Activated B cell treated with CpG ODN at 0.5 μM for 24 hours (primary cell): ENCODE results near the gene TFCP2L1. TPM values are rescaled to one million over a fixed set of nuclear protein-coding genes. Genes with fewer than 3 reads are reported as not detected.

Experiments used
- ATAC-seq: fragments of 200-7000 bp; cut with Tn5 transposase; one replicate; pipeline ENCODE4 v1.10.0; 2021; ENCODE audit warnings: low read depth, mild to moderate bottlenecking, moderate library complexity
- CTCF ChIA-PET: fragments of 350-600 bp; sonication (Branson Sonifier 250); formaldehyde crosslinking; loops from one replicate; lab custom pipeline; 2021; ENCODE audit warnings: antibody characterized with exemption; lab: Charles Lee
- POLR2A ChIA-PET: fragments of 350-600 bp; sonication (Branson Sonifier 250); formaldehyde crosslinking; loops from one replicate; lab custom pipeline; 2021; ENCODE audit warnings: antibody characterized with exemption; lab: Charles Lee
- DNase-seq: peaks from one replicate; pipeline ENCODE4 v3.0.0; 2022
- H3K27ac Mint-ChIP-seq: one replicate; pipeline ENCODE4 v1.8.0; 2020; ENCODE audit warnings: mixed read lengths
- H3K27me3 Mint-ChIP-seq: one replicate; pipeline ENCODE4 v1.8.0; 2021; ENCODE audit warnings: mixed read lengths
- H3K36me3 Mint-ChIP-seq: one replicate; pipeline ENCODE4 v1.8.0; 2021; ENCODE audit warnings: low read depth, mixed read lengths
- H3K4me1 Mint-ChIP-seq: one replicate; pipeline ENCODE4 v1.8.0; 2021; ENCODE audit warnings: mixed read lengths
- H3K4me3 Mint-ChIP-seq: one replicate; pipeline ENCODE4 v1.8.0; 2020; ENCODE audit warnings: mild to moderate bottlenecking, mixed read lengths
- H3K9me3 Mint-ChIP-seq: one replicate; pipeline ENCODE4 v1.8.0; 2020; ENCODE audit warnings: mixed read lengths
- CTCF ChIP-seq: fragments of 200-600 bp; IDR thresholded peaks from one replicate; pipeline ENCODE4 v1.8.0; 2022; ENCODE audit warnings: antibody characterized with exemption, mild to moderate bottlenecking
- intact Hi-C: fragments of 100-400 bp; cut with micrococcal nuclease; formaldehyde crosslinking; loops from one replicate; pipeline ENCODE4 v1.15.1; 2024
- total RNA-seq: library from RNA; stranded (reverse); gene quantifications from 2 replicates; pipeline ENCODE4 v1.2.3, GENCODE V29; 2022

TFCP2L1 gene
- total RNA-seq, 1 donor from 2014 or later = 0.13 TPM

- DNase-seq (no peak), ATAC-seq (no peak)
- ChIA-PET CTCF (no interaction called here), POLR2A (no interaction called here)
- no peak for TF ChIP-seq CTCF
- Mint-ChIP-seq H3K9me3 (no peaks in the 10 kb centered on the region), H3K27me3 (no peaks in the 10 kb centered on the region), H3K36me3 (no peaks in the 10 kb centered on the region), H3K4me1 (no peaks in the 10 kb centered on the region), H3K4me3 (no peak overlapping the region), H3K27ac (no peak overlapping the region)
- intact Hi-C loops = no loop called here
These were observed 39.1 kb downstream of the TFCP2L1 start for GRCh38 chr2:121245913-121246312.

GRCh38 chr2:121245120-121245820, 39.7 kb downstream of the TFCP2L1 start:
- H3K36me3 Mint-ChIP-seq = no peaks in the 10 kb centered on the region
- ChIA-PET POLR2A (no interaction called here), CTCF (no interaction called here)
- H3K27me3 Mint-ChIP-seq = no peaks in the 10 kb centered on the region
- intact Hi-C loops = no loop called here
- no peaks in the 10 kb centered on the region for H3K9me3 Mint-ChIP-seq
- DNase-seq = no peak
- no peak for ATAC-seq
- H3K27ac Mint-ChIP-seq = no peak overlapping the region
- no peak for TF ChIP-seq CTCF
- no peaks in the 10 kb centered on the region for H3K4me1 Mint-ChIP-seq
- H3K4me3 Mint-ChIP-seq = no peak overlapping the region

GRCh38 chr2:121244616-121245015, 40.4 kb downstream of the TFCP2L1 start:
- Mint-ChIP-seq H3K9me3 (no peaks in the 10 kb centered on the region), H3K4me3 (no peak overlapping the region), H3K4me1 (no peaks in the 10 kb centered on the region), H3K27ac (no peak overlapping the region), H3K36me3 (no peaks in the 10 kb centered on the region), H3K27me3 (no peaks in the 10 kb centered on the region)
- DNase-seq (no peak), ATAC-seq (no peak)
- ChIA-PET CTCF (no interaction called here), POLR2A (no interaction called here)
- intact Hi-C loops = no loop called here
- TF ChIP-seq CTCF = no peak

- Mint-ChIP-seq H3K27me3 (no peaks in the 10 kb centered on the region), H3K27ac (no peak overlapping the region), H3K36me3 (no peaks in the 10 kb centered on the region), H3K4me1 (no peaks in the 10 kb centered on the region), H3K4me3 (no peak overlapping the region), H3K9me3 (no peaks in the 10 kb centered on the region)
- DNase-seq (no peak), ATAC-seq (no peak)
- ChIA-PET POLR2A (no interaction called here), CTCF (no interaction called here)
- no peak for TF ChIP-seq CTCF
- intact Hi-C loops = no loop called here
These were observed 41.1 kb downstream of the TFCP2L1 start for GRCh38 chr2:121243821-121244460.

- no peak for TF ChIP-seq CTCF
- H3K9me3 Mint-ChIP-seq = no peaks in the 10 kb centered on the region
- H3K4me3 Mint-ChIP-seq = no peak overlapping the region
- no peak overlapping the region for H3K27ac Mint-ChIP-seq
- POLR2A ChIA-PET = no interaction called here
- no peaks in the 10 kb centered on the region for H3K36me3 Mint-ChIP-seq
- intact Hi-C loops = no loop called here
- ATAC-seq = no peak
- no peaks in the 10 kb centered on the region for H3K4me1 Mint-ChIP-seq
- no peak for DNase-seq
- no peaks in the 10 kb centered on the region for H3K27me3 Mint-ChIP-seq
- CTCF ChIA-PET = no interaction called here
These were observed 42.0 kb downstream of the TFCP2L1 start for GRCh38 chr2:121242976-121243375.
